K562 (cell line): ENCODE measurements around the gene DIP2B. TPM values are rescaled to one million over a fixed set of nuclear protein-coding genes. Genes with fewer than 3 reads are reported as not detected.
A peak's percentile ranks its signal among the peaks of the same experiment; 100 is the strongest.

Experiments used
- BACH1 ChIP-seq: fragments of 200-800 bp; sonication (Bioruptor generic); IDR thresholded peaks from 2 replicates; pipeline ENCODE4 v1.6.1; 2016; ENCODE audit warnings: missing genetic modification characterization, missing compliant biosample characterization
- BCLAF1 ChIP-seq, 2 experiments: fragments of 450-650 bp in 1 of 2; IDR thresholded peaks; 2 replicates each; pipeline ENCODE4 v1.6.1; 2011 to 2017; ENCODE audit warnings: low read depth in 2 of 2, antibody characterized with exemption in 1 of 2, borderline replicate concordance in 1 of 2, low read length in 1 of 2, mild to moderate bottlenecking in 1 of 2, mixed read lengths in 1 of 2; ENCODE audit not compliant: control insufficient read depth in 1 of 2
- CEBPZ ChIP-seq: fragments of 150-350 bp; IDR thresholded peaks from 2 replicates; pipeline ENCODE4 v1.6.1; 2014; ENCODE audit warnings: low read depth, mild to moderate bottlenecking, low read length, borderline replicate concordance
- CHAMP1 ChIP-seq: fragments of 450-650 bp; IDR thresholded peaks from 2 replicates; pipeline ENCODE4 v1.6.1; 2016; ENCODE audit warnings: mild to moderate bottlenecking
- E2F6 ChIP-seq, 2 experiments: IDR thresholded peaks; 2 replicates each; pipeline ENCODE4 v1.6.1; 2011; ENCODE audit warnings: borderline replicate concordance in 1 of 2, control low read depth in 1 of 2, low read depth in 1 of 2, low read length in 1 of 2, mild to moderate bottlenecking in 1 of 2, mixed read lengths in 1 of 2, moderate library complexity in 1 of 2; ENCODE audit not compliant: insufficient read depth in 1 of 2, insufficient read length in 1 of 2, poor library complexity in 1 of 2, severe bottlenecking in 1 of 2; ENCODE audit errors: extremely low read depth in 1 of 2
- JUND ChIP-seq, 2 experiments: IDR thresholded peaks; 2 replicates in 1 of 2; 3 replicates in 1 of 2; pipeline ENCODE4 v1.6.1; 2011; ENCODE audit warnings: borderline replicate concordance in 2 of 2, low read depth in 2 of 2, low read length in 2 of 2, improper control_type of control experiment in 1 of 2, missing biosample characterization in 1 of 2, missing genetic modification characterization in 1 of 2, missing genetic modification reagents in 1 of 2
- L3MBTL2 ChIP-seq: fragments of 450-650 bp; IDR thresholded peaks from 2 replicates; pipeline ENCODE4 v1.6.1; 2016; ENCODE audit warnings: mild to moderate bottlenecking, moderate library complexity
- MCM3 ChIP-seq: fragments of 450-650 bp; IDR thresholded peaks from 2 replicates; pipeline ENCODE4 v1.6.1; 2016
- MED1 ChIP-seq: sonication (generic); formaldehyde crosslinking; IDR thresholded peaks from 2 replicates; pipeline ENCODE4 v1.8.1; 2023; ENCODE audit warnings: missing genetic modification reagents, borderline replicate concordance
- MEF2D ChIP-seq: conservative IDR thresholded peaks from 2 replicates; pipeline ENCODE4 v1.6.1; 2016; ENCODE audit warnings: low read depth, missing genetic modification characterization, missing compliant biosample characterization
- NBN ChIP-seq: fragments of 450-650 bp; IDR thresholded peaks from 2 replicates; pipeline ENCODE4 v1.6.1; 2016; ENCODE audit warnings: low read depth, mild to moderate bottlenecking
- RBFOX2 ChIP-seq: fragments of 200-400 bp; formaldehyde crosslinking; IDR thresholded peaks from 2 replicates; pipeline ENCODE4 v1.6.1; 2017; ENCODE audit warnings: low read depth, mild to moderate bottlenecking, low read length, moderate library complexity
- TEAD2 ChIP-seq: fragments of 450-650 bp; IDR thresholded peaks from 2 replicates; pipeline ENCODE4 v1.6.1; 2016; ENCODE audit warnings: missing genetic modification characterization, control low read depth, missing compliant biosample characterization
- ZBTB1 ChIP-seq: sonication (generic); formaldehyde crosslinking; IDR thresholded peaks from 2 replicates; pipeline ENCODE4 v1.8.1; 2023; ENCODE audit warnings: missing genetic modification reagents, low read depth, mild to moderate bottlenecking, borderline replicate concordance
- ZNF551 ChIP-seq: fragments of 250-450 bp; sonication (Bioruptor Pico); IDR thresholded peaks from 2 replicates; pipeline ENCODE4 v1.5.0; 2021; ENCODE audit warnings: mild to moderate bottlenecking, moderate library complexity
- polyA plus RNA-seq, 8 experiments: library from polyadenylated mRNA; depleted of rRNA in 4 of 8; stranded (reverse) in 5 of 8; unstranded in 3 of 8; fragments of >200 nt; fragmentation: Nextera tagmentation in 2 of 8; fragmentation: Illumina TruSeq in 1 of 8; extraction: Ambion mirVana in 2 of 8; extraction: Trizol in 1 of 8; gene quantifications; 2 replicates each; pipeline versions ENCODE4 v1.2.1 to v1.2.3, GENCODE V29; 2011 to 2014; ENCODE audit warnings: inconsistent platforms in 1 of 8, missing spikeins in 1 of 8
- total RNA-seq, 7 experiments: library from RNA; depleted of rRNA in 6 of 7; stranded (reverse); fragments of >200 nt in 6 of 7; fragmentation: Illumina TruSeq in 2 of 7; extraction: Trizol in 2 of 7; gene quantifications; 2 replicates each; pipeline versions ENCODE4 v1.2.1 to v1.2.3, GENCODE V29; 2011 to 2021; ENCODE audit warnings: low replicate concordance in 1 of 7

The DIP2B gene
- total and polyA plus RNA-seq, 9 of the 15 experiments (the other 6 are each of a cell fraction or from before 2014, with no cell fraction given): 4.6 to 26.1 (median 18.8) TPM

GRCh38 chr12:50614167-50614759 lies 109.5 kb downstream of the DIP2B start (continued):
- no peak for TF ChIP-seq CEBPZ
- no peak for TF ChIP-seq RBFOX2
- TF ChIP-seq MEF2D (tag): 0 out of 2 replicates have a peak, but pooled peaks have one; percentile 11
- no peak for TF ChIP-seq CHAMP1
- peak; percentile 63 for TF ChIP-seq TEAD2
- TF ChIP-seq L3MBTL2: peak; percentile 85
- no peak for TF ChIP-seq MED1 (CRISPR knock-in tag)
- no peak for TF ChIP-seq E2F6 (IDR thresholded peaks at IDR 0.05; ENCODE audit: borderline replicate concordance in 1 of 2, extremely low read depth in 1 of 2, insufficient read depth in 1 of 2, insufficient read length in 1 of 2, low read depth in 1 of 2, low read length in 1 of 2, poor library complexity in 1 of 2, severe bottlenecking in 1 of 2)
- no peak for TF ChIP-seq NBN
- TF ChIP-seq BACH1 (tag): peak; percentile 49; the same call in 1 of the 2 replicates
- peak; percentile 89 for TF ChIP-seq JUND (IDR thresholded peaks at IDR 0.05; ENCODE audit: borderline replicate concordance, low read depth, low read length)
- TF ChIP-seq JUND (tag; IDR thresholded peaks at IDR 0.05; ENCODE audit: borderline replicate concordance, low read depth, low read length): peak; percentile 87; the same call in 2 of the 3 replicates
- no peak for TF ChIP-seq MCM3
- no peak for TF ChIP-seq ZNF551 (CRISPR knock-in tag)
- TF ChIP-seq ZBTB1 (CRISPR knock-in tag): no peak
- no peak for TF ChIP-seq BCLAF1 (IDR thresholded peaks at IDR 0.05; ENCODE audit: borderline replicate concordance in 1 of 2, control insufficient read depth in 1 of 2, low read depth in 2 of 2, low read length in 1 of 2)
